Smooth muscle cell (in vitro differentiated cells): ENCODE results near the gene WNT10A. TPM values are rescaled to one million over a fixed set of nuclear protein-coding genes. Genes with fewer than 3 reads are reported as not detected.

Experiments
- DNase-seq: peaks from one replicate; lab custom pipeline; 2025; ENCODE audit not compliant: unreplicated experiment; lab: John Stamatoyannopoulos, UW
- H2AFZ ChIP-seq: fragments of 200-600 bp; sonication (generic); 2 replicates; pipeline ENCODE4 v1.6.0; 2016; ENCODE audit warnings: antibody characterized with exemption, low read depth, mild to moderate bottlenecking
- H3F3A ChIP-seq: fragments of 200-600 bp; sonication (generic); 2 replicates; pipeline ENCODE4 v1.6.0; 2017; ENCODE audit warnings: antibody characterized with exemption, low read depth
- H3K27ac ChIP-seq: fragments of 200-600 bp; sonication (generic); 2 replicates; pipeline ENCODE4 v1.5.1; 2016; ENCODE audit warnings: low read depth, mild to moderate bottlenecking
- H3K27me3 ChIP-seq: fragments of 200-600 bp; sonication (generic); 2 replicates; pipeline ENCODE4 v1.6.1; 2016; ENCODE audit warnings: low read depth, mild to moderate bottlenecking
- H3K36me3 ChIP-seq: fragments of 200-600 bp; sonication (generic); 2 replicates; pipeline ENCODE4 v1.5.1; 2016; ENCODE audit warnings: low read depth
- H3K4me1 ChIP-seq: fragments of 200-600 bp; sonication (generic); 2 replicates; pipeline ENCODE4 v1.5.1; 2016; ENCODE audit warnings: low read depth
- H3K4me2 ChIP-seq: fragments of 200-600 bp; sonication (generic); 2 replicates; pipeline ENCODE4 v1.6.0; 2016; ENCODE audit warnings: mild to moderate bottlenecking
- H3K4me3 ChIP-seq: fragments of 200-600 bp; sonication (generic); 2 replicates; pipeline ENCODE4 v1.5.1; 2016; ENCODE audit warnings: mild to moderate bottlenecking
- H3K79me2 ChIP-seq: fragments of 200-600 bp; sonication (generic); 2 replicates; pipeline ENCODE4 v1.6.0; 2016; ENCODE audit warnings: low read depth, mild to moderate bottlenecking
- H3K9ac ChIP-seq: fragments of 200-600 bp; sonication (generic); 2 replicates; pipeline ENCODE4 v1.6.0; 2016; ENCODE audit warnings: low read depth
- H3K9me3 ChIP-seq: fragments of 200-600 bp; sonication (generic); replicated peaks from 2 replicates; pipeline ENCODE4 v1.5.1; 2016; ENCODE audit warnings: low read depth
- H4K20me1 ChIP-seq: fragments of 200-600 bp; sonication (generic); 2 replicates; pipeline ENCODE4 v1.6.0; 2016; ENCODE audit warnings: low read depth
- CTCF ChIP-seq: fragments of 200-600 bp; sonication (generic); IDR thresholded peaks from 2 replicates; pipeline ENCODE4 v1.5.1; 2017; ENCODE audit warnings: borderline replicate concordance, mild to moderate bottlenecking, antibody characterized with exemption; ENCODE audit not compliant: insufficient read depth, poor library complexity, severe bottlenecking
- WGBS: methylation state at CpG from one replicate; pipeline ENCODE4 v1.1.7; 2016; ENCODE audit warnings: low lambda C conversion rate; 5-methylcytosine and 5-hydroxymethylcytosine counted together
- polyA plus RNA-seq: library from polyadenylated mRNA; unstranded; fragments of >200 nt; fragmentation: Nextera tagmentation; extraction: Ambion mirVana; gene quantifications from 2 replicates; pipeline ENCODE4 v1.2.1, GENCODE V29; 2016
- total RNA-seq: library from RNA; depleted of rRNA; stranded (reverse); fragments of >200 nt; gene quantifications from 2 replicates; pipeline ENCODE4 v1.2.3, GENCODE V29; 2014

WNT10A gene
- total and polyA plus RNA-seq, 2 experiments from 2014 or later = 2.3 to 3.6 TPM

DNA sequence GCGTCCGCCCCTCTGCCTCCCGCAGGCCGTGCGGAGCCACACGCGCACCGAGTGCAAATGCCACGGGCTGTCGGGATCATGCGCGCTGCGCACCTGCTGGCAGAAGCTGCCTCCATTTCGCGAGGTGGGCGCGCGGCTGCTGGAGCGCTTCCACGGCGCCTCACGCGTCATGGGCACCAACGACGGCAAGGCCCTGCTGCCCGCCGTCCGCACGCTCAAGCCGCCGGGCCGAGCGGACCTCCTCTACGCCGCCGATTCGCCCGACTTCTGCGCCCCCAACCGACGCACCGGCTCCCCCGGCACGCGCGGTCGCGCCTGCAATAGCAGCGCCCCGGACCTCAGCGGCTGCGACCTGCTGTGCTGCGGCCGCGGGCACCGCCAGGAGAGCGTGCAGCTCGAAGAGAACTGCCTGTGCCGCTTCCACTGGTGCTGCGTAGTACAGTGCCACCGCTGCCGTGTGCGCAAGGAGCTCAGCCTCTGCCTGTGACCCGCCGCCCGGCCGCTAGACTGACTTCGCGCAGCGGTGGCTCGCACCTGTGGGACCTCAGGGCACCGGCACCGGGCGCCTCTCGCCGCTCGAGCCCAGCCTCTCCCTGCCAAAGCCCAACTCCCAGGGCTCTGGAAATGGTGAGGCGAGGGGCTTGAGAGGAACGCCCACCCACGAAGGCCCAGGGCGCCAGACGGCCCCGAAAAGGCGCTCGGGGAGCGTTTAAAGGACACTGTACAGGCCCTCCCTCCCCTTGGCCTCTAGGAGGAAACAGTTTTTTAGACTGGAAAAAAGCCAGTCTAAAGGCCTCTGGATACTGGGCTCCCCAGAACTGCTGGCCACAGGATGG is 7.1 kb upstream of the WNT10A start:
- no peaks in the 10 kb centered on the region for H3F3A ChIP-seq
- no peak overlapping the region for H3K4me3 ChIP-seq
- no peak overlapping the region for H3K9ac ChIP-seq
- no peak overlapping the region for H3K4me2 ChIP-seq
- no peak overlapping the region for H2AFZ ChIP-seq
- no peaks in the 10 kb centered on the region for H4K20me1 ChIP-seq
- H3K27ac ChIP-seq = no peak overlapping the region
- no peak for TF ChIP-seq CTCF
- H3K4me1 ChIP-seq = peaks cover 9% of the 10 kb centered on the region
- DNase-seq = no peak
- H3K36me3 ChIP-seq = no peaks in the 10 kb centered on the region
- no peaks in the 10 kb centered on the region for H3K9me3 ChIP-seq
- H3K79me2 ChIP-seq = no peaks in the 10 kb centered on the region
- H3K27me3 ChIP-seq = peaks cover 70% of the 10 kb centered on the region
- WGBS = 39% methylated on average over 60 of the region's 86 CpGs

GRCh38 chr2:218875692-218876246 is 4.9 kb upstream of the WNT10A start:
- DNase-seq = no peak
- no peaks in the 10 kb centered on the region for H3K36me3 ChIP-seq
- H3K4me2 ChIP-seq = no peak overlapping the region
- H2AFZ ChIP-seq = no peak overlapping the region
- TF ChIP-seq CTCF = no peak
- H3K27ac ChIP-seq = no peak overlapping the region
- H3K4me3 ChIP-seq = no peak overlapping the region
- no peaks in the 10 kb centered on the region for H3F3A ChIP-seq
- H3K4me1 ChIP-seq = peaks cover 23% of the 10 kb centered on the region
- no peak overlapping the region for H3K9ac ChIP-seq
- H4K20me1 ChIP-seq = no peaks in the 10 kb centered on the region
- H3K27me3 ChIP-seq = peaks cover 70% of the 10 kb centered on the region
- no peaks in the 10 kb centered on the region for H3K79me2 ChIP-seq
- 18% methylated on average over 2 of the region's 2 CpGs for WGBS
- H3K9me3 ChIP-seq = no peaks in the 10 kb centered on the region

GRCh38 chr2:218876562-218877219 is 4.0 kb upstream of the WNT10A start:
- TF ChIP-seq CTCF = peak; percentile 98
- H3F3A ChIP-seq = no peaks in the 10 kb centered on the region
- H3K27me3 ChIP-seq = peaks cover 69% of the 10 kb centered on the region
- no peak overlapping the region for H3K4me3 ChIP-seq
- peaks cover 23% of the 10 kb centered on the region for H3K4me1 ChIP-seq
- no peaks in the 10 kb centered on the region for H3K79me2 ChIP-seq
- H3K9ac ChIP-seq = no peak overlapping the region
- no peak overlapping the region for H3K27ac ChIP-seq
- DNase-seq = peak; percentile 28
- H4K20me1 ChIP-seq = no peaks in the 10 kb centered on the region
- no peaks in the 10 kb centered on the region for H3K9me3 ChIP-seq
- H2AFZ ChIP-seq = no peak overlapping the region
- 0% methylated on average over 3 of the region's 3 CpGs for WGBS
- H3K36me3 ChIP-seq = no peaks in the 10 kb centered on the region
- no peak overlapping the region for H3K4me2 ChIP-seq
